GM18505 (cell line): ENCODE measurements around the gene CD96.
A peak's percentile ranks its signal among the peaks of the same experiment; 100 is the strongest.

Experiments used
- ATAC-seq: cut with Tn5 transposase; IDR thresholded peaks from one replicate; pipeline ENCODE4 v1.9.1; 2021; ENCODE audit not compliant: unreplicated experiment
- POLR2A ChIP-seq: IDR thresholded peaks from 4 replicates; pipeline ENCODE4 v1.6.1; 2011; ENCODE audit warnings: borderline replicate concordance; ENCODE audit not compliant: insufficient read depth, insufficient read length; ENCODE audit errors: extremely low read depth

CD96 gene

GRCh38 chr3:111676211-111677006, 134.4 kb downstream of the CD96 start:
- no peak for ATAC-seq
- no peak for TF ChIP-seq POLR2A

GRCh38 chr3:111677007-111677392, 135.0 kb downstream of the CD96 start:
- TF ChIP-seq POLR2A: no peak
- ATAC-seq: no peak

GRCh38 chr3:111681661-111682426, 139.8 kb downstream of the CD96 start:
- TF ChIP-seq POLR2A: no peak
- ATAC-seq: no peak

- no peak for TF ChIP-seq POLR2A
Measured at GRCh38 chr3:111684640-111685039, 142.6 kb downstream of the CD96 start.

GRCh38 chr3:111688190-111688800, 146.3 kb downstream of the CD96 start:
- ATAC-seq: no peak
- no peak for TF ChIP-seq POLR2A

More at GRCh38 chr3:111684640-111685039, 142.6 kb downstream of the CD96 start:
- ATAC-seq: no peak

GRCh38 chr3:111690242-111690641, 148.2 kb downstream of the CD96 start:
- peak; percentile 90 for ATAC-seq
- no peak for TF ChIP-seq POLR2A

GRCh38 chr3:111691293-111691909, 149.4 kb downstream of the CD96 start:
- no peak for TF ChIP-seq POLR2A
- ATAC-seq: no peak

GRCh38 chr3:111692593-111693552, 150.9 kb downstream of the CD96 start:
- ATAC-seq: peak; percentile 54
- no peak for TF ChIP-seq POLR2A

GRCh38 chr3:111694471-111694870, 152.5 kb downstream of the CD96 start:
- no peak for TF ChIP-seq POLR2A
- no peak for ATAC-seq

- no peak for ATAC-seq
- TF ChIP-seq POLR2A: no peak
Measured at GRCh38 chr3:111695636-111696117, 153.7 kb downstream of the CD96 start.

GRCh38 chr3:111700054-111700453, 158.1 kb downstream of the CD96 start:
- no peak for TF ChIP-seq POLR2A
- peak; percentile 62 for ATAC-seq

GRCh38 chr3:111701292-111701906, 159.4 kb downstream of the CD96 start:
- ATAC-seq: no peak
- no peak for TF ChIP-seq POLR2A
